Stimulated activated CD4-positive, alpha-beta T cell treated with anti-CD3 and anti-CD28 coated beads, TNF-alpha, amount 100 ng/mL, for 24 hours (primary cell): Measurements from ENCODE around the gene EGFLAM.

ENCODE experiments used
- DNase-seq, 3 experiments: peaks; one replicate each; pipeline ENCODE4 v3.0.0-alpha.2; 2020; ENCODE audit warnings: low read depth in 3 of 3

The EGFLAM gene

DNA sequence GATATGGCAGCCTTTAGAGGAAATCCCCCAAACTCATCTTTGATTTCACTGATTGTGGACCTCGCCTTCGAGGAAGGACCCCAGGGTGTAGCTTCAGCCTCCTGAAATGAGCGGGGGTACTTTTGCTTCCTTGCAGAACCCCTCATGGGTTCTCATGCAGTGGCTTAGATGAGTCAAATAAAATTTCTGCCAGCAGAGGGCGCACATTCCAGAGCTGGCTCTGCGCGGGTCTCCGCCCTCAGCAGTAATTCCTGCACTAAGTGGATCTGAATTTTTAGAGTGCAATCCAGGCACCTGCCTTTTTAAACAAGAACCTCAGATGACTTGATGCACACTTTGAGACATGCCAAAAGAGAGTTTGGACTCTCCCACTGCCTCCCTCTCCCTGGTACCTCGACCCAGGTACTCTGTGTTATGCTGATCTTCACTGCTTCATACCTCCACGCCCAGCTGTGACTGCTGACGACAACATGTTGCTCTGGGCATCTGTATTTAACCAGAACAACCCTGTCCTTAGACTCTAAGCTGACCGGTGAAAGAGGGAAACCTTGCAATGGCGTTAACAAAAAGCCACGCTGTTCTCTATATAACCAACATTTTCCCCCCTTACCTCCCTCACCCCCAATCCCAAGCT lies 7.3 kb downstream of the EGFLAM start:
- DNase-seq, result peak; percentile 8 to 36 (median 35)

DNA sequence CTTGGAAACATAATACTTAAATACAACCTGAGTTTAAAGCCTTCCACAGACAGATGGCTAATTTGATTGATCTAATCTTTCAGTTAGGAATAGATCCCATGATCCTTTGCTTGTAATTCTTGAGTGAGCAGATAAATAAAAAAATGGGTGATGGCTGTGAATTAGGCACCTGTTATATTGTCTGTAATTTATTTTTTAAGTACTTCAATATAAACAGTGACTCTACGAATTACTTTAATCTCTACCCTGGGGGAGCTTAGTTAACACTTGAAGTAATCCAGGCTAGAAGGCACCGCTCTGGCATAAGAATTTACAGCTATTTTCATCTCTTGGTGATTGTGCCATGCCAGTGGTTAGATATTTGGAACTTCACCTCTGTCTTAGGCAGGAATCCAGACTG lies 9.0 kb downstream of the EGFLAM start:
- DNase-seq, result no peak

DNA sequence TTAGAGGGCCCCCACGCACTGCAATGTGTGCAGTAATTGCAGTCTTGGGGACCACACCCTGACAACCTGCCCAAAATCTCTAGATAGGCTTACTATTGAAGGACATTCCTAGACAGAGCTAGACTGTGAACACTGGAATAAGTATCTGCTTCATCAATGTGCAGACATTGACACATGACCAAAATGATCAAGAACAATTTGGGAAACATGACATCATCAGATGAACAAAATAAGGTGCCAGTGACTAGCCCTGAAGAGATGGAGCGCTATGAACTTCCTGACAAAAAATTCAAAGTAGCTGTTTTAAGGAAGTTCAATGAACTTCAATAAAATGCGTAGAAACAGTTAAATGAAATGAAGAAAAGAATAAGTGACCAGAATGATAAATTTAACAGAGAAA lies 15.3 kb downstream of the EGFLAM start:
- DNase-seq, result no peak

DNA sequence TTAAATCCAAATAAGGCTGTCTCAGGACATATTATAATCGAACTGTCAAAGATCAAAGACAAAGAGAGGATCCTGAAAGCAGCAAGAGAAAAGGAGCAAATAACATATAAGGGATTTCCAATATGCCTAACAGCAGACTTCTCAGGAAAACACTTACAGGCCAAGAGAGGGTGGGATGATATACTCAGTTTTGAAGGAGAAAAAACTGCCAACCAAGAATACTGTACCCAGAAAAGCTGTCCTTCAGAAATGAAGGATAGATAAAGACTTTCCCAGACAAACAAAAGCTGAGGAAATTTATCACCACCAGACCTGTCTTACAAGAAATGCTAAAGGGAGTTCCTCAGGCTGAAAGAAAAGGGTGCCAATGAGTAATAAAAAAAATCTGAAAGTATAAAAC lies 16.0 kb downstream of the EGFLAM start:
- DNase-seq, result no peak

DNA sequence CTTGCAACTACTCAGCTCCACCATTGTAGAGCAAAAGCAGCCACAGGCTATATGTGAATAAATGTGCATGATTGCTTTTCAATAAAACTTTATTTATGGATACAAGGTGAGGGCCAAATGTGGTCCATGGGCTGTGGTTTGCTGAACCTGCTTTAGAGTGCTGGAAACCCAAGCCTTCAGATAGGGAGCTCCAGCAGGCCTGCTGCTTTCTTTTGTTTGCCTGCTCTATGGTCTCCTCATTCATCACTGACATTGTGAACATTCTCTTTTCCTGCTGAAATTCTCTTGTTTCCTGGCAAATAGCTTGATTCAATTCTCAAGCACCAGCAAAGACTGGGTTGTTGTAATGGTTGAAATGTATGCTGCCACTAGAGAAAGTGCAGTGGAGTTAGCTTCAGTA lies 26.0 kb downstream of the EGFLAM start:
- no peak for DNase-seq

DNA sequence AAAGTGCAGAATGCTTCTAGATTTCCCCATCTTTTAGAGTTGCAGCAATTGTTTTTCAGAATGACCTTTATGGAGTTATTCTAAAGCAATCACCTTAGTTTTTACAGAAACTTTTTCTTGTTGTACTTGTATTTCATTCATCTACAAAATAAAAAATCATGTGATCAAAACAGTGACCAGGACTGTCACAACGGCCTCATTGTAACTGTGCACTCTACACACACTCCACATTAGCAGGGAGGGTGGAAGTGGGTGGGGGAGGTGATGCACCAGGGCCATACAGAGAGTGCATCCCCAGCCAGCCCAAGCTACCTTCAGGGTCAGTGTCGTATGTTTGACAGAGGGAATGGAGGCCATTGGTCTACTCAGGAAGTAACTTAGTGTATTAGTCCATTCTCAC lies 26.9 kb downstream of the EGFLAM start:
- DNase-seq, result no peak

DNA sequence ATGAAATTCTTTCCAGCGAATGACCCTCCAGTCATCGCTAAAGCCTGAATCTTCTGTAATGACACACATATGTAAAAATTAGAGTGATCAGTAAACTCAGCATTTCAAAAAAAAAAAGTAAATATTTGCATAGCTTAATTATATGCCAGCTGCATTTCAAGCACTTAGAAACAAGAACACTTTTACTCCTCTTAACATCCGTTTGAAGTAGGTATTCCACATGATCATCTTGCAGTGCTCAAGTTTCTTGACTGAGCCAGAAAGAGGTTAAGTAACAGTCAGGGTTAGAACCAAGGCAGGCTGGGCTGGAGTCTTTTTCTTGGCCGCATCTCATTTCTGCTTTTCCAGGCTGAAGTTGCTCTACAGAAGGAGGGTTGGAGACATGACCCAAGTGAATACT lies 27.6 kb downstream of the EGFLAM start:
- DNase-seq, result no peak

DNA sequence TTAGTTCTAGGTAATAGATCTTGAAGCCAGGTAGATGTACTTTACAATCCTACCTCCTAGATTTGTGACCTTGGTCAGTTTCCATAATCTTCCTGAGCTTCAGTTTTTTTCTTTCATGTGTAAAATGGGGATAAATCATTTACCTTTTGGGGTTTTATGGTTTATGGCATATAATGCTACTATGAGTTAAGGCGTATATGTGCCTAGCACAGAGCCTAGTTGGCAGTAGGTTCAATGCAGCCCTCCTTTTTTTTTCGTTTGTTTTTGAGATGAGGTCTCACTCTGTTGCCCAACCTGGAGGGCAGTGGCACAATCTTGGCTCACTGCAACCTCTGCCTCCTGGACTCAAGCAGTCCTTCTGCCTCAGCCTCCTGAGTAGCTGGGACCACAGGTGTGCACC lies 28.8 kb downstream of the EGFLAM start:
- no peak for DNase-seq

DNA sequence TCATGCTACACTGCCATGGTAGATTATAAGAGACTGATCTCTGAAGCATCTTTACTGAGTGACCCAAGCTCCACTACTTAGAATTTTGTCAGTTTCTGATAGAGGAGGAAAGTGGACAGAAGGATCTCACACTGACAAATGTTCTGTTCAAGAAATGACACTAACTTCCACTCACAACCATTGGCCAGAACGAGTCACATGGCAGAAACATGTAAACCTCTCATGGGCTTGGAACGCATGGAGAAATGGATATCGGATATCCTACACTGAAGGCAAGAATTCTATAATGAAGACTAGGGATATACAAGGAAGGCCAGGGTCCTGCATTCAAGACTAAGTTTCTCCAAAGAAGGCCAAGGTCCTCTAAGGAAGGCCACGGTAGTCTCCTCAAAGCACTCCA lies 31.1 kb downstream of the EGFLAM start:
- DNase-seq, result no peak

DNA sequence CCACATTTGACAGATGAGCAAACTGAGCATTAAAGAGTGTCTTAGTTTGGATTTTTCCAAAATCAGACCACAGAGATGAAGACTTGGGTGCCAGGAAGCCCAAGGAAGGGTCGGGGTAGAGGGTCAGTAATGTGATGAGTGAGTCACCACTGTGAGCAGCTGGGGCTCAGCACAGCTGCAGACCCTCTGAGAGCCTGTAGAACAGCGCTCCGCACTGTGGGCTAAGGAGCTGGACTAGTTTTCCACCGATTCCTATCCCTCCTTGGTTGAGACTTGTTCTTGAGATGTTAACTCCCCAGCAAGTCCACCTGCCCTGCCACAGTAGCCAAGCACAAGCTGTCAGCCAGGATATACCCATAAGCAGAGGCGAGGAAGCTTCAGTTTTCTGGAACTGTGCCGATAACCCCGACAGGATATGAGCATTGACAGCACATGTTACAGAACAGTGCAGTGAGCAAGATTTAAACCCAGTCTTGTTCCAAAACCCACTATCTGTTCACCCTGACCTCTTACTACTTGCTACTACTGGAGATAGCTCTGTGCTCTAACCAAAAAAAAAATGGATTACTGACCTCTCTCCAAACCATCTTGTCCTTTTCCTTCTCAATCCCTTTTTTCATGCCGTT lies 31.8 kb downstream of the EGFLAM start:
- DNase-seq, result no peak

DNA sequence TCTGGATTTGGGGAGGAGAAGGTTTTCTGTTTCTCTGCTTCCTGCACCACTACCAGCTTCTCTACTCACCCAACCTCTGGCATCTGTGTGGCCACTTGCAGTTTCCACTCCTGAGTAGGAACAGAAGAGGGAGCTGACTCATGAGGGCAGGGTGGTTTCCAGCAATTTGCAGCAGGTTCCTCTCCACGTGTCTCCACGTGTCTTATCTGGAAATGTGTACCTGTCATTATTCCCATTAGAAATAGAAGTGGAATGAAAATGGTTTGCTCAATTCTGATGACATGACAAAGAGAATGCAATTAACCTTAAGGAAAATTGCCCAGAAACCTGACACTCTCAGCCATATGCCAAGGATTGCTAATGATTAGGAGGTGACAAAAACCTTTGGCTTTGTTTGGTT lies 33.0 kb downstream of the EGFLAM start:
- no peak for DNase-seq

DNA sequence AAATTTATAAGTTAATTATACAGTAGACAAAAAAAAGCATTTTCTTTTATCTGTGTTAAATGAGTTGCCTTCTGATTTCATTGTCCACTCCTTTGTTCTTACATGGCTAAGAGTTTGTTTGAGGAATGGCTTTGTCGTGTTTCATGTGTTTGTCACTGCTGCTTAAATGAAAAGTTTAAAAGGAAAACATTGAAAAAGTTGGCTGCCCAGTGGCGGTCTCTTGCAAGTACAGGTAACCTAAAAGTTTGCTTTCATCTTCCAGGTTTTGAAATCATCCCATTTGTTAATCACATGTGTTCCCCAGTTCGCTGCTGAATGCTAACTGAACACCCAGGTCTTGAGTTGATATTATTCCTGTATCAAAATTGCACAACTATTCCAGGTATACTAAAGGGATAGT lies 33.9 kb downstream of the EGFLAM start:
- no peak for DNase-seq

DNA sequence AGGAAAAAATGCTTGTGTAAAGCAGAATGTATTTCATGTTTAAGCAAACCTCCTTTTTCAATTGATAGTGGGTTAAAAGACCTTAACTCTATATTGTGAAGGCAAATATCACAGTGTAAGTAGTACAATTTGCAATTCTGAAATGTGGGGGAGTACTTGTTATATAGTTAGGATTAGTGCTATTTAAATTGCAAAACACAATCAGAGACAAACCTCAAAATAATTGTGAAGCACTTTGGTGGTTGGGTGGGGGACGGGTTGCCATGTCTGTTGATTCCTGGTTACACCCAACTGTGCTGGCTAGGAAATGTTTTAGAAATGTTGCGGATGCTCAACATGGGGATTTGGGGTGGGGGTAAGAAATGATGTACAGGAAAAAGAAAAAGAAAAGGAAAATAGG lies 37.4 kb downstream of the EGFLAM start:
- no peak for DNase-seq

DNA sequence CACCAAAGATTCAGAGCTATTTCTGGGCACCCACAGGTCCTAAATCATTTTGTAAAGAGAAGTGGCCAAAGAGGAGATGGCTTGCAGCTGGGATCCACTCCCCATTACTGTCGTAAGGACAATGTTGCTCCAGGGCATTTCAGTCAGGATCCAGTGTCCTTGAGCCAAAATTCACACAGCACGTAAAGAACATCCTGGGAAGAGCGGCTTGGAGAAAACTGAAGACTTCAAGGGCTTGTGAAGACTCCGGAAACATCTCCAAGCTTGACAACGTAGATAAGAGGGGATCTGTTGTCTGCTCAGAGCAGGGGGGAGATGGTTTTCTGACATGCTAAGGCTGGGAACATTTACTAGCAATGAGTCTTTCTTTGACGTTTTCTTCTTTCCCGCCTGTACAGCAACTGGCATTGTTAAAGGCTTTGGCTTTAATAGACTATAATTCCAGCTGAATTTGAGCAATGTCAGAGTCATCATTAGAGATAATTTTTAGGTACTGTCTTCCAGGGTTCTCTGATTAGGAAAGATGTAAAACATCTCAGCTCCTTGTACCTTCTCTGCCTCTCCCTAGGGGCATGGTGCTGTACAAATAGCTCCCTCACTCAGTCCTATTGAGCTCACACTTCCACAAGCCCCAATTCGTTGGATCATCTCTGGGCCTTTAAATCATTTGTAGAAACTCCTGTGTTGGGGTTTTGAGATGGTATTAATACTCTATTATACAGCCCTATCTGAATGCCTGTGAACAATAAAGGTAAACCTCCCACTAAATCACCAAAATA lies 39.7 kb downstream of the EGFLAM start:
- DNase-seq, result no peak

DNA sequence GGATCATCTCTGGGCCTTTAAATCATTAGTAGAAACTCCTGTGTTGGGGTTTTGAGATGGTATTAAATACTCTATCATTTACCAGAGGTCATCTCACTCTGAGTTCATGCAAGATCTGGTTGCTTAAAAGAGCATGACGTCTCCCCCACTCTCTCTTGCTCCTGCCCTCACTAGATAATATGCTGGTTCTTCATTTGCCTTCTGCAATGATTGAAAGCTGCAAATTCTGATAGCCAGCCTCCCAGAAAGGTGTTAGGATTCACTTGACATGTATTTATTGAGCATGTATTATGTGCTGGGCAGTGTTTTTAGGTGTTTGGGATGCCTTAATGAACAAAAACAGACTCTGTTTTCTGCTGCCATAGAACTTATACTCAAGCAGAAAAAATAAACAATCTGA lies 41.2 kb downstream of the EGFLAM start:
- no peak for DNase-seq

DNA sequence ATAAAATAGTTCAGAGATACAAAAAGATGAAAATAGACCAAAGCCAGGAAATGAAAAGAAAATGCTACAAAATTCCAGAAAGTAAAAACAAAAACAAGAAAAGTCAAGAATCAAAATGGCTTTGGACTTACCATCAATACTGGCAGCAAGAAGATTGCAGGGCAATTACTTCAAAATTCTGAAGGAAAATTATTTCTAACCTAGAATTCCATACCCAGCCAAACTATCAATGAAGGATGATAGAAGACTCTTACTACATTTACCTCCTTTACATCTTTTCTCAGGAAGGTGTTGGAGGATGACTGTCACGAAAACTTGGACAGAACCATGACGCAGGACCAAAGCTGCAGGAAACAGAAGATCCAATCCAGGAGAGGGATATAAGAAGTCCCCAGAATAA lies 46.8 kb downstream of the EGFLAM start:
- no peak for DNase-seq

DNA sequence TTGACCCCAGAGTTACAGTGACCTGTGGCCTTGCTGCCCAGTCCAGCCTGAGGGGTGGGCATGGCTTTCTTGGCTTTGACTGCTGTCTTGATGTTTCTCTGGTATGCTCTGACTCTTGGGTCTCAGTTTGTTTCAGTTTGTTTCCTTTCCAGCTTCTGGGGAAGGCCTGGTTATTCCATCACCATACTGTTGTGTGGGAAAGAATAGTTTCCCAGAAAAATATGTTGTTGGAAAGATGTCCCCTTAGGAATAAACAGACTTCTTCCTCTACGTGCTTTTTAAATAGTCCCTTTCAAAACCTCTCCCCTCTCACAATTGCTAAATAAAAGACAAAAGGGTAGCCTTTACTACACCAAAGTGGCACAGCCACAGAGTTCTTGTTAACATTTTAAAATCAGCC lies 49.5 kb downstream of the EGFLAM start:
- DNase-seq, result no peak

DNA sequence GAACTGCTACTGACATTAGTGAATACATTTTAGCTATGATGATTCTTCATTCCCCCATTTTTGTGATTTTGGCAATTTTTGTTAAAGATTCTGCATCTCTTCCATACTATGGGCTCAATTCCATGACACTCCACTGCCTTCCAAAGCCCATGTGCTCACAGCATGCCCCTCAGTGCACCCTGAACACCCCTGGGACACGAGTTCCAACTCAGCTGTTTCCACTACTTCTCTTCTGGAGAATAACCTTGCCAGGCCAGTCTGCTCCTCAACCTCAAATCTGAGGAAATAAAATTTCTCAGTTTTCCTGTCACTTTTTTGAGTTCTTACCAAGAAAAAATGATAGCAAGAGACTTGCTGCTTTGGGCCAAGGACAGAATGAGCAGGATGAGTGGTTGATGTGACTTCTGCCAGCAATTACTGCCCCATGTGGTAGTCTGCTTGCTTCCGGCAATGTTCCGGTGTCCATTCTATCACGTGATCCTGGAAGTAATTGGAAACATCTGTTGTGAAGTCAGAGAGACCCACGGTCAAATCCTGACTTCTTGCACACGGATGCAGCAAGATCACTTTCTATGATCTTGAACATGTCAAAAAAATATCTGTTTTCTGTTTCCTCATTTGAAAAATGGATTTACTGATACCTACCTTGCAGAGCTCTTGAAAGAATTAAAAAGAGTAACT lies 58.3 kb downstream of the EGFLAM start:
- no peak for DNase-seq

DNA sequence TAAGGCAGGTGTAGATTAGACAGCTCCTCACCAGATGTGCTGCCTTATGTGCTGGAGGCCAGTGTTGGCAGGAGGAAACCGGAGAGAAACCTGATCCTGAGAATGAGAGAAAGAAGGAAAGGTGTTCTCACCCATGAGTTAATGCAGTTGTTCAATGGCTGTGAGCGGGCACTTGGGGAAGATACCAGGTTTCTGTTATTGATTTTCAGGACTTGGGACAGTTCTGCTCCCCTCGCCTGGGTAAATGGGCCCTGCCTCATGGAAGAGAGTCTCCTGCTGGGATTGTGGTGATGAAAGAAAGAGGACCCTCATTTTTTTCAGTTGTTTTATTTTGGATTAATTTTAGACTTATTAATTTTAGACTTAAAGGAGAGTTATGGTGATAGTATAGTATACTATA lies 59.5 kb downstream of the EGFLAM start:
- DNase-seq, result no peak

DNA sequence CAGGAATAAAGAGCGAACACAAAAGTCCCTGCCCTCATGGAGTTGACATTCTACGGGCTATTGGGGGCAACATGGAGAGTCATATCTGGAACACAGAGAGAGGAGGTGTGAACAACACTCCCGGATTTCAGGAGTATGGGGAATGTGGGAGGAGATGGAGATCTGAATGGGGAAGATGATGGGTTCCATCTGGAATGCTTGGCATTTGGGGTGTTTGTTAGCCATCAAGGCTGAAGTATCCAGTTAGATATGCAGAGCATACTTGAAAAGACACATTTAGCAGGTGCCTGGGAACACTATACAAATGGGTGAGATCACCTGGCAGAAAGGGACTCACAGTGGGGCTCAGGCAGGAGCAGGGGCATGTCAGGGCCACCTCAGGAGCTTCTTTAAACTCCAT lies 61.1 kb downstream of the EGFLAM start:
- DNase-seq, result no peak

DNA sequence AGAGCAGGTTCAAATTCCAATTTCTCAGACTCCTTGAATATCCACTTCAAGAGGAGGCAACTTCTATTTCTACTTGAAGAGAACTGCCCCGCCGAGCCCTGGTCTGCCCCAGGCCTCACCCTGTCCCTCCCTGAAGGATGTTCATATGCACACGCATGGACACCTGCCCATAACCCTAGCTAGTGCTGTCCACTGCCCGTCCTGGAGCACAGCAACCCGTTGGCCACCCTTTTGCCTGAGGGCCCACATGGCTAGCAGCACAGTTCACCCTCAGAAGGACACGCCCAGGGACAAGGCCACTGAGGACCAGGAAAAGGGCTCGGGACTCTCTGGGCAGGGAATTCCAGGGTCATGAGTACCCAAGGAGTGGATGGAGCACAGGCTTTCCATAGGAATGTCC lies 63.6 kb downstream of the EGFLAM start:
- no peak for DNase-seq

DNA sequence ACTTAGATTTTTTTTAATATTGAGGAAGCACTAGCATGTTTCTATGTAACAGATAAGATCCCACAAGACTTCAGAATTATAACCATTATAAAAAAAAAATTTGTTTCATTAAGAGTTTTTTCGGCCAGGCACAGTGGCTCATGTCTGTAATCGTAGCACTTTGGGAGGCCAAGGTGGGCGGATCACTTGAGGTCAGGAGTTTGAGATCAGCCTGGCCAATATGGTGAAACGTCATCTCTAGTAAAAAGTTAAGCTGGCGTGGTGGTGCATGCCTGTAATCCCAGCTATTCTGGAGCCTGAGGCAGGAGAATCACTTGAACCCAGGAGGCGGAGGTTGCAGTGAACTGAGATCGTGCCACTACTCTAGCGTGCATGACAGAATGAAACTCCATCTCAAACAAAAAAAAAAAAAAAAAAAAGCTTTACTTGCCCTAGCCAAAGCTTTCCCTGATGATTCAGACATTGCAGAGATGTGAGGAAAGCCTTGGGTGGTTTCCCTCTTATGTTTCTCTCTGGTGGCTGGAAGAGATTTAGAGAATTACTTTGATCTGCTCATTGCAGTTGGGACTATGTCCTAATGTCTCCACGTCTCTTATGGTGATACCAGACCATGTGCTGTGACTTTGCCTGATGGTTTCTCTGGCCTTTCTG lies 65.4 kb downstream of the EGFLAM start:
- no peak for DNase-seq
